ENCODE results near the gene B9D2. TPM values are rescaled to one million over a fixed set of nuclear protein-coding genes. Genes with fewer than 3 reads are reported as not detected.

Gene B9D2
- polyA plus RNA-seq, 1 donor from 2014 or later: 15.9 TPM

GRCh38 chr19:41321600-41322270 lies 42.2 kb downstream of the B9D2 start:
- Histone ChIP-seq H3K9me2 (ENCODE audit: insufficient read depth, low read length) (no peaks in the 10 kb centered on the region), H3K4me2 (ENCODE audit: low read length) (no peak overlapping the region), H3K4me3 (ENCODE audit: low read length) (no peak overlapping the region), H4K20me1 (ENCODE audit: insufficient read depth) (no peaks in the 10 kb centered on the region), H3K9me3 (ENCODE audit: low read length) (no peaks in the 10 kb centered on the region), H3F3A (ENCODE audit: insufficient read depth, low read length, poor library complexity, severe bottlenecking) (no peaks in the 10 kb centered on the region), H3K9ac (ENCODE audit: low read length) (no peak overlapping the region), H2AFZ (ENCODE audit: low read depth, low read length) (no peak overlapping the region), H3K27ac (ENCODE audit: low read length) (no peak overlapping the region), H3K36me3 (ENCODE audit: insufficient read depth, low read length) (peaks cover 3% of the 10 kb centered on the region), H3K79me2 (replicated peaks; ENCODE audit: insufficient read depth, low read length) (no peaks in the 10 kb centered on the region), H3K27me3 (ENCODE audit: insufficient read depth, low read depth, low read length) (no peaks in the 10 kb centered on the region)
- TF ChIP-seq TAF1 (IDR thresholded peaks at IDR 0.05; ENCODE audit: low read depth): no peak
- no peak for TF ChIP-seq REST (IDR thresholded peaks at IDR 0.05; ENCODE audit: borderline replicate concordance)
- no peak for TF ChIP-seq RAD21 (conservative IDR thresholded peaks at IDR 0.05)
- TF ChIP-seq CTCF (IDR thresholded peaks at IDR 0.05; ENCODE audit: poor library complexity, severe bottlenecking): peak; percentile 39

GRCh38 chr19:41321204-41321599 lies 42.7 kb downstream of the B9D2 start:
- Histone ChIP-seq H2AFZ (ENCODE audit: low read depth, low read length) (no peak overlapping the region), H3K27me3 (ENCODE audit: insufficient read depth, low read depth, low read length) (no peaks in the 10 kb centered on the region), H3K9ac (ENCODE audit: low read length) (no peak overlapping the region), H3F3A (ENCODE audit: insufficient read depth, low read length, poor library complexity, severe bottlenecking) (no peaks in the 10 kb centered on the region), H3K9me2 (ENCODE audit: insufficient read depth, low read length) (no peaks in the 10 kb centered on the region), H3K9me3 (ENCODE audit: low read length) (no peaks in the 10 kb centered on the region), H3K4me2 (ENCODE audit: low read length) (no peak overlapping the region), H3K27ac (ENCODE audit: low read length) (no peak overlapping the region), H3K4me3 (ENCODE audit: low read length) (no peak overlapping the region), H3K79me2 (replicated peaks; ENCODE audit: insufficient read depth, low read length) (no peaks in the 10 kb centered on the region), H3K36me3 (ENCODE audit: insufficient read depth, low read length) (peaks cover 6% of the 10 kb centered on the region), H4K20me1 (ENCODE audit: insufficient read depth) (no peaks in the 10 kb centered on the region)
- TF ChIP-seq MXI1 (conservative IDR thresholded peaks at IDR 0.05; ENCODE audit: poor library complexity, severe bottlenecking): no peak
- no peak for TF ChIP-seq EP300 (conservative IDR thresholded peaks at IDR 0.05; ENCODE audit: poor library complexity, severe bottlenecking)

- no peaks in the 10 kb centered on the region for H3K9me3 ChIP-seq (ENCODE audit: low read length)
- TF ChIP-seq MXI1 (conservative IDR thresholded peaks at IDR 0.05; ENCODE audit: poor library complexity, severe bottlenecking): no peak
- TF ChIP-seq POLR2AphosphoS5 (IDR thresholded peaks at IDR 0.05): no peak
- TF ChIP-seq REST (IDR thresholded peaks at IDR 0.05; ENCODE audit: borderline replicate concordance): no peak
- no peak for TF ChIP-seq RAD21 (conservative IDR thresholded peaks at IDR 0.05)
- TF ChIP-seq SMC3 (conservative IDR thresholded peaks at IDR 0.05; ENCODE audit: poor library complexity): no peak
- no peak for TF ChIP-seq CTCF (IDR thresholded peaks at IDR 0.05; ENCODE audit: poor library complexity, severe bottlenecking)
- H2AFZ ChIP-seq (ENCODE audit: low read depth, low read length): no peak overlapping the region
- H3K9ac ChIP-seq (ENCODE audit: low read length): no peak overlapping the region
- no peaks in the 10 kb centered on the region for H3K9me2 ChIP-seq (ENCODE audit: insufficient read depth, low read length)
- no peak overlapping the region for H3K4me2 ChIP-seq (ENCODE audit: low read length)
- no peaks in the 10 kb centered on the region for H4K20me1 ChIP-seq (ENCODE audit: insufficient read depth)
- H3F3A ChIP-seq (ENCODE audit: insufficient read depth, low read length, poor library complexity, severe bottlenecking): no peaks in the 10 kb centered on the region
- peaks cover 6% of the 10 kb centered on the region for H3K36me3 ChIP-seq (ENCODE audit: insufficient read depth, low read length)
- H3K4me3 ChIP-seq (ENCODE audit: low read length): no peak overlapping the region
- H3K27ac ChIP-seq (ENCODE audit: low read length): no peak overlapping the region
- H3K27me3 ChIP-seq (ENCODE audit: insufficient read depth, low read depth, low read length): no peaks in the 10 kb centered on the region
- no peaks in the 10 kb centered on the region for H3K79me2 ChIP-seq (replicated peaks; ENCODE audit: insufficient read depth, low read length)
Observed at GRCh38 chr19:41320568-41320967, 43.4 kb downstream of the B9D2 start.
